IPS-18a (cell line): Measurements from ENCODE around the gene RPL38.

ENCODE experiments used
- H3K27ac ChIP-seq: one replicate; pipeline ENCODE4 v1.5.1; 2013; ENCODE audit warnings: low read length
- H3K27me3 ChIP-seq: one replicate; pipeline ENCODE4 v1.6.1; 2013; ENCODE audit warnings: mild to moderate bottlenecking, low read length; ENCODE audit not compliant: control insufficient read depth, insufficient read depth
- H3K36me3 ChIP-seq: one replicate; pipeline ENCODE4 v1.6.1; 2013; ENCODE audit warnings: low read depth, low read length; ENCODE audit not compliant: control insufficient read depth
- H3K4me1 ChIP-seq: one replicate; pipeline ENCODE4 v1.6.1; 2013; ENCODE audit warnings: low read depth, low read length; ENCODE audit not compliant: control insufficient read depth
- H3K4me3 ChIP-seq: one replicate; pipeline ENCODE4 v1.5.1; 2013; ENCODE audit warnings: low read length
- H3K9ac ChIP-seq: one replicate; pipeline ENCODE4 v1.6.1; 2013; ENCODE audit warnings: mild to moderate bottlenecking, low read length, moderate library complexity
- H3K9me3 ChIP-seq: one replicate; pipeline ENCODE4 v1.6.1; 2013; ENCODE audit warnings: low read depth, low read length; ENCODE audit not compliant: control insufficient read depth

RPL38 gene

GRCh38 chr17:74220946-74221818, 17.7 kb downstream of the RPL38 start:
- no peak overlapping the region for H3K27ac ChIP-seq
- no peaks in the 10 kb centered on the region for H3K9me3 ChIP-seq
- H3K9ac ChIP-seq: no peak overlapping the region
- H3K36me3 ChIP-seq: no peaks in the 10 kb centered on the region
- H3K4me1 ChIP-seq: no peaks in the 10 kb centered on the region
- no peak overlapping the region for H3K4me3 ChIP-seq
- no peaks in the 10 kb centered on the region for H3K27me3 ChIP-seq

GRCh38 chr17:74222399-74222798, 18.9 kb downstream of the RPL38 start:
- Histone ChIP-seq H3K4me3 (no peak overlapping the region), H3K27ac (no peak overlapping the region), H3K9me3 (no peaks in the 10 kb centered on the region), H3K27me3 (no peaks in the 10 kb centered on the region), H3K36me3 (no peaks in the 10 kb centered on the region), H3K4me1 (no peaks in the 10 kb centered on the region), H3K9ac (no peak overlapping the region)

GRCh38 chr17:74223901-74224300, 20.4 kb downstream of the RPL38 start:
- Histone ChIP-seq H3K9ac (no peak overlapping the region), H3K9me3 (no peaks in the 10 kb centered on the region), H3K27ac (no peak overlapping the region), H3K27me3 (no peaks in the 10 kb centered on the region), H3K36me3 (no peaks in the 10 kb centered on the region), H3K4me1 (no peaks in the 10 kb centered on the region), H3K4me3 (no peak overlapping the region)

- no peaks in the 10 kb centered on the region for H3K27me3 ChIP-seq
- H3K36me3 ChIP-seq: no peaks in the 10 kb centered on the region
- H3K4me3 ChIP-seq: no peak overlapping the region
- no peaks in the 10 kb centered on the region for H3K9me3 ChIP-seq
- H3K4me1 ChIP-seq: no peaks in the 10 kb centered on the region
- H3K9ac ChIP-seq: no peak overlapping the region
- H3K27ac ChIP-seq: no peak overlapping the region
Observed at GRCh38 chr17:74224959-74225725, 21.7 kb downstream of the RPL38 start.

- no peaks in the 10 kb centered on the region for H3K27me3 ChIP-seq
Observed at GRCh38 chr17:74226252-74226651, 22.8 kb downstream of the RPL38 start.

GRCh38 chr17:74227271-74228080, 24.0 kb downstream of the RPL38 start:
- no peak overlapping the region for H3K4me3 ChIP-seq
- no peak overlapping the region for H3K27ac ChIP-seq
- no peaks in the 10 kb centered on the region for H3K36me3 ChIP-seq
- no peaks in the 10 kb centered on the region for H3K4me1 ChIP-seq
- H3K9ac ChIP-seq: no peak overlapping the region
- no peaks in the 10 kb centered on the region for H3K9me3 ChIP-seq
- no peaks in the 10 kb centered on the region for H3K27me3 ChIP-seq

More at GRCh38 chr17:74226252-74226651, 22.8 kb downstream of the RPL38 start:
- Histone ChIP-seq H3K36me3 (no peaks in the 10 kb centered on the region), H3K4me1 (no peaks in the 10 kb centered on the region), H3K9me3 (no peaks in the 10 kb centered on the region), H3K9ac (no peak overlapping the region), H3K4me3 (no peak overlapping the region), H3K27ac (no peak overlapping the region)

- H3K27me3 ChIP-seq: no peaks in the 10 kb centered on the region
- H3K4me1 ChIP-seq: no peaks in the 10 kb centered on the region
- H3K9me3 ChIP-seq: no peaks in the 10 kb centered on the region
- H3K9ac ChIP-seq: no peak overlapping the region
- H3K36me3 ChIP-seq: no peaks in the 10 kb centered on the region
- H3K27ac ChIP-seq: no peak overlapping the region
- H3K4me3 ChIP-seq: no peak overlapping the region
Observed at GRCh38 chr17:74228306-74228978, 25.0 kb downstream of the RPL38 start.

- no peaks in the 10 kb centered on the region for H3K36me3 ChIP-seq
- H3K4me1 ChIP-seq: no peaks in the 10 kb centered on the region
Observed at GRCh38 chr17:74230896-74231295, 27.4 kb downstream of the RPL38 start.

GRCh38 chr17:74231928-74232907, 28.7 kb downstream of the RPL38 start:
- Histone ChIP-seq H3K36me3 (no peaks in the 10 kb centered on the region), H3K9ac (no peak overlapping the region), H3K27me3 (no peaks in the 10 kb centered on the region)

More at GRCh38 chr17:74230896-74231295, 27.4 kb downstream of the RPL38 start:
- H3K27me3 ChIP-seq: no peaks in the 10 kb centered on the region
- H3K27ac ChIP-seq: no peak overlapping the region
- H3K9me3 ChIP-seq: no peaks in the 10 kb centered on the region
- H3K9ac ChIP-seq: no peak overlapping the region
- no peak overlapping the region for H3K4me3 ChIP-seq

GRCh38 chr17:74233937-74234336, 30.5 kb downstream of the RPL38 start:
- Histone ChIP-seq H3K36me3 (no peaks in the 10 kb centered on the region), H3K27ac (no peak overlapping the region), H3K4me1 (no peaks in the 10 kb centered on the region), H3K4me3 (no peak overlapping the region), H3K9ac (no peak overlapping the region), H3K27me3 (no peaks in the 10 kb centered on the region), H3K9me3 (no peaks in the 10 kb centered on the region)

More at GRCh38 chr17:74231928-74232907, 28.7 kb downstream of the RPL38 start:
- no peak overlapping the region for H3K4me3 ChIP-seq
- no peak overlapping the region for H3K27ac ChIP-seq
- H3K9me3 ChIP-seq: no peaks in the 10 kb centered on the region
- no peaks in the 10 kb centered on the region for H3K4me1 ChIP-seq
